Measurements from ENCODE around the gene SGIP1. TPM values are rescaled to one million over a fixed set of nuclear protein-coding genes. Genes with fewer than 3 reads are reported as not detected.

SGIP1 gene
- total and polyA plus RNA-seq, 2 of the 4 experiments (the other 2 are of a cell fraction) = 27.1 to 42.7 TPM

GRCh38 chr1:66778266-66778665 is 244.3 kb downstream of the SGIP1 start:
- no peaks in the 10 kb centered on the region for H3K9me1 ChIP-seq (ENCODE audit: insufficient read depth, low read length)
- 57% methylated on average over 3 of the region's 4 CpGs; no CpG with 5 or more reads in 1 of the 2 experiments for WGBS, 2 experiments (ENCODE audit: extremely low coverage in 2 of 2, insufficient read length in 1 of 2)
- no peaks in the 10 kb centered on the region for H3K36me3 ChIP-seq (ENCODE audit: control insufficient read depth, insufficient read depth, low read length)
- DNase-seq (no peak), ATAC-seq (ENCODE audit: low read depth) (no peak)
- H2AK5ac ChIP-seq (ENCODE audit: low read depth, low read length) = no peak overlapping the region
- H3K27me3 ChIP-seq (ENCODE audit: control insufficient read depth, insufficient read depth, low read length) = peaks cover 7% of the 10 kb centered on the region; the same call in 1 of the 2 replicates
- ChIA-PET CTCF (interaction anchor here (1.2 kb wide), 1 partner anchor 12 kb away, joined by 4 read pairs; no protein-coding TSS in a partner anchor), POLR2A (ENCODE audit: unreplicated experiment) (no interaction called here)
- TF ChIP-seq CTCF (conservative IDR thresholded peaks at IDR 0.05; ENCODE audit: low read depth, low read length) (no peak), RFX5 (IDR thresholded peaks at IDR 0.05; ENCODE audit: low read depth, low read length) (no peak), FOS (IDR thresholded peaks at IDR 0.05; ENCODE audit: low read depth, low read length) (no peak), MAZ (IDR thresholded peaks at IDR 0.05; ENCODE audit: borderline replicate concordance, low read depth, low read length) (no peak), RCOR1 (IDR thresholded peaks at IDR 0.05; ENCODE audit: insufficient replicate concordance, low read length) (no peak), POLR2A (IDR thresholded peaks at IDR 0.05; ENCODE audit: low read depth, low read length) (no peak), SMC3 (IDR thresholded peaks at IDR 0.05; ENCODE audit: low read depth, low read length) (no peak), CEBPB (IDR thresholded peaks at IDR 0.05; ENCODE audit: low read depth, low read length) (no peak), NFE2L2 (IDR thresholded peaks at IDR 0.05; ENCODE audit: low read depth, low read length) (no peak)
- H3K4me2 ChIP-seq (ENCODE audit: low read depth, low read length) = no peak overlapping the region
- H3K9me3 ChIP-seq (ENCODE audit: control insufficient read depth, insufficient read depth, low read length) = no peaks in the 10 kb centered on the region
- H4K5ac ChIP-seq (ENCODE audit: low read depth, low read length) = no peak overlapping the region
- H2BK15ac ChIP-seq (ENCODE audit: low read depth, low read length) = no peak overlapping the region
- intact Hi-C loops (cut with micrococcal nuclease) (no loop called here), dilution Hi-C loops (cut with HindIII; ENCODE audit: low sequenced_read_pairs, unreplicated experiment) (no loop called here), in situ Hi-C loops (cut with MboI; ENCODE audit: low sequenced_read_pairs) (no loop called here)
- H2BK20ac ChIP-seq (ENCODE audit: low read depth, low read length) = no peak overlapping the region
- BruUV-seq (replicated peaks) = no TSS peak
- H3K4me1 ChIP-seq (ENCODE audit: control insufficient read depth, insufficient read depth, low read length) = no peaks in the 10 kb centered on the region
- no peaks in the 10 kb centered on the region for H3K79me1 ChIP-seq (ENCODE audit: low read depth in 1 of 2, low read length in 2 of 2)
- no peak overlapping the region for H3K23ac ChIP-seq (ENCODE audit: low read depth, low read length)
- no peak overlapping the region for H4K8ac ChIP-seq (ENCODE audit: low read depth in 2 of 2, low read length in 2 of 2)
- H2BK120ac ChIP-seq (ENCODE audit: low read depth, low read length) = no peak overlapping the region
- no peak overlapping the region for H3K56ac ChIP-seq (ENCODE audit: extremely low read depth, insufficient read depth, low read length)
- no peak overlapping the region for H2BK5ac ChIP-seq (ENCODE audit: low read depth, low read length, poor library complexity, severe bottlenecking)
- H3K18ac ChIP-seq (ENCODE audit: low read depth, low read length) = no peak overlapping the region
- no peak overlapping the region for H3K4ac ChIP-seq (ENCODE audit: low read depth, low read length)
- H3K27ac ChIP-seq (ENCODE audit: insufficient read depth, low read length) = no peak overlapping the region
- H3K4me3 ChIP-seq (ENCODE audit: insufficient read depth, low read depth, low read length) = no peak overlapping the region
- no peak overlapping the region for H2AK9ac ChIP-seq (replicated peaks; ENCODE audit: low read depth, low read length, poor library complexity)
- H2AFZ ChIP-seq (replicated peaks; ENCODE audit: low read length, poor library complexity) = no peak overlapping the region
- H3K14ac ChIP-seq (replicated peaks; ENCODE audit: low read depth, low read length) = no peak overlapping the region
- H4K20me1 ChIP-seq (ENCODE audit: insufficient read depth, low read length) = no peaks in the 10 kb centered on the region
- H4K91ac ChIP-seq (ENCODE audit: insufficient read depth, low read depth, low read length) = no peak overlapping the region
- H3K9ac ChIP-seq (ENCODE audit: low read depth, low read length) = no peak overlapping the region

All from IMR-90 (cell line).